KG1 (cell line): ENCODE results near the gene FNIP1.
A peak's percentile ranks its signal among the peaks of the same experiment; 100 is the strongest.
"Not testable (repeated sequence)": the region's sequence is repeated elsewhere in the genome, so short reads cannot be mapped to it uniquely, and the experiment has no call there.

ENCODE experiments used
- DNase-seq: peaks from one replicate; lab custom pipeline; 2025; lab: John Stamatoyannopoulos, UW

Gene FNIP1

GRCh38 chr5:131796793-131797693 lies at the start of gene FNIP1:
Gene FNIP1, minus strand, starts transcription at chr5:131797017. Its CDS starts 96 bp downstream, at chr5:131796921.
- peak; percentile 70 for DNase-seq

DNA sequence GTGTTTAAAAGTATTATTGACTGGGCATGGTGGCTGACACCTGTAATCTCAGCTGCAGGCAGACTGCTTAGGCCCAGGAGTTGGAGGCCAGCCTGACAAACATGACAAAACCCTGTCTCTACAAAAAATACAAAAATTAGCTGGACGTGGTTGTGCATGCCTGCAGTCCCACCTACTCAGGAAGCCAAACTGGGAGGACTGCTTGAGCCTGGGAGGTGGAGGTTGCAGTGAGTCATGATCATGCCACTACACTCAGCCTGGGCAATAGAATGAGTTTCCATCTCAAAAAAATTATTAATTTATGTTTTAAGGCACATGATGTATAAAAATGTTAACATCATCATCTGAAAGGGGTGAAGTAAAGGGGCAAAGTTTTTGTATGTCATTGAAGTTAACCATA lies 49.7 kb upstream of the FNIP1 start:
- DNase-seq, result no peak

GRCh38 chr5:131845828-131846227 lies 49.0 kb upstream of the FNIP1 start:
- DNase-seq, result no peak

DNA sequence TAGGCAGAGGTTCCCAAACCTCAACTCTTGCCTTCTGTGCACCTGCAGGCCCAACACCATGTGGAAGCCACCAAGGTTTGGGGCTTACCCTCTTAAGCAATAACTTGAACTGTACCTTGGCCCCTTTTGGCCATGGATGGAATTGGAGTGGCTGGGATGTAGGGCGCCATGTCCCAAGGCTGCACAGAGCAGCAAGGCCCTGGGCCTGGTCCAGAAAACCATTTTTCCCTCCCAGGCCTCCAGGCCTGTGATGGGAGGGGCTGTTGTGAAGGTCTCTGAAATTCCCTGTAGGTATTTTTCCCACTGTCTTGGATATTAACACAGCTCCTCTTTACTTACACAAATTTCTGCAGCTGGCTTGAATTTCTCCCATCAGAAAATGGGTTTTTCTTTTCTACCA lies 46.2 kb upstream of the FNIP1 start:
- DNase-seq, result not testable (repeated sequence)

DNA sequence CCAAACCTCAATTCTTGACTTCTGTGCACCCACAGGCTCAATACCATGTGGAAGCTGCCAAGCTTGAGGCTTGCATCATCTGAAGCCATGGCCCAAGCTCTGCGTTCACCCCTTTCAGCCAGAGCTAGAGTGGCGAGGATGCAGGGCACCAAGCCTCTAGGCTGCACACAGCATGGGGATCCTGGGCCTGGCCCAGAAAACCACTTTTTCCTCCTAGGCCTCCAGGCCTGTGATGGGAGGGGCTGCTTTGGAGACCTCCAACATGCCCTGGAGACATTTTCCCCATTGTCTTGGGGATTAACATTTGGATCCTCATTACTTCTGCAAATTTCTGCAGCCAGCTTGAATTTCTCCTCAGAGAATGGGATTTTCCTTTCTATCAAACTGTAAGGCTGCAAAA lies 35.9 kb upstream of the FNIP1 start:
- not testable (repeated sequence) for DNase-seq

GRCh38 chr5:131825404-131826013 lies 28.7 kb upstream of the FNIP1 start:
- DNase-seq, result no peak

- DNase-seq, result no peak
Observed at GRCh38 chr5:131824631-131825030, 27.8 kb upstream of the FNIP1 start.

- no peak for DNase-seq
Observed at GRCh38 chr5:131821221-131821620, 24.4 kb upstream of the FNIP1 start.

GRCh38 chr5:131818001-131818724 lies 21.3 kb upstream of the FNIP1 start:
- DNase-seq, result no peak

DNA sequence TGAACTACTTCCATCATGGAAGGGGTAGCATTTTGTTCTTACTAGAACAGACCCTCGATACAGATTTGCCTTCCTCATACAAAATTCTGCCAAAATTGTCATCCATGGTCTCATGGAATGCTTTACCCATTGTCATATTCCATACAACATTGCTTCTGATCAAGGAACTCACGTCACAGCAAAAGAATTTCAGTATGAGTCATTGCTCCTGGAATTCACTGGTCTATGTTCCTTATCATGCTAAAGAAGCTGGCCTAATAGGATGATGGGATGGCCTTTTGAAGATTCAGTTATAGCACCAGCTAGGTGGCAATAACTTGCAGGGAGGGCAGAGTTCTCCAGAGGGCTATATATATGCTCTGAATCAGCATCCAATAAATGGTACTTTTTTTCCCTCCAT lies 18.2 kb upstream of the FNIP1 start:
- DNase-seq, result no peak

DNA sequence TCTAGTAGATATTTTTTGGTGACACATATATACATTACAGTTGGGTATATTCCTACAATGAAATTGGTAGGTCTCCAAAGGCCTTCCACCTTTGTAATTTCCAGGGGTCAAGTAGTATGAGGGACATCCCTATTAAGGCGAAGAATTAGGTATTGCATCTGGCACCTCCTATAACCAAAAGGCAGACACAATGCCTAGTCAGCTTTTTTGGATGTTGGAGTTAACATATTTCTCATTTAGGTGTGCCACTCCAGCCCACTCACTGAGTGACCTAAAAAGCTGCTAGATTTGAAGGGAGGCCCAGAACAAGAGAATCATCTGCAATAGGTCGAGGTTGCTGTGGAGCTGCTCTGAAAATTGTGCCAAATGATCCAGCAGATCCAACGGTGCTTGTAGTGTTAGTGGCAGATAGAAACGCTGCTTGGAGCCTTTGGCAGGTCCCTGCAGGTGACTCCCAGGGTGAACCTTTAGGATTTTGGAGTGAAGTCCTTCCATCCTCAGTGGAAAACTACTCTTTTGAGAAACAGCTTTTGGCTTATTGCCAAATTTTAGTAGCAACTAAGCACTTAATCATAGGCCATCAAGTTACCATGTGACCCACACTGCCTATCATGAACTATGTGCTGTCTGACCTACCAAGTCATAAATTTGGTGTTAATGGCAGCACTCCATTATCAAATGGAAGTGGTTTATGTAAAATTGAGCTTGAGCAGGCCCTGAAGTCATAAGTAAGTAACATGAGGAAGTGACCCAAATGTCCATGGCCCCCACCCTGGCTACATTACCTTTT lies 15.7 kb upstream of the FNIP1 start:
- DNase-seq, result no peak

- no peak for DNase-seq
Observed at GRCh38 chr5:131810510-131811249, 13.9 kb upstream of the FNIP1 start.

GRCh38 chr5:131795879-131796792 lies 681 bp downstream of the FNIP1 start:
- no peak for DNase-seq

GRCh38 chr5:131795228-131795627 lies 1.6 kb downstream of the FNIP1 start:
- no peak for DNase-seq

DNA sequence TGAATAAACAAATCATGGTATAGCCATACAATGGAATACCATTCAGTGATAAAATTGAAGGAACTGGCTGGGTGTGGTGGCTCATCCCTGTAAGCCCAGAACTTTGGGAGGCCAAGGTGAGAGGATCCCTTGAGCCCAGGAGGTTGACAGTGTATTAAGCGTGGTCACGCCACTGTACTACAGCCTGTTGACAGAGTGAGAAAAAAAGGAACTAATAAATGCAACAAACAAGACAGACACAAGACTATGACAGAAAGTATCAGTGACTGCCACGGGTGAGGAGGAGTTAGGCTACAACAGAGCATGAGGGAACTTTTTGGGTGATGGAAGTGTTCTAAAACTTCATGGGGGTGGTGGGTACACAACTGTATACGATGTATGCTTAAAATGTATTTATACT lies 2.2 kb downstream of the FNIP1 start:
- DNase-seq, result no peak

GRCh38 chr5:131792896-131793295 lies 3.9 kb downstream of the FNIP1 start:
- no peak for DNase-seq

DNA sequence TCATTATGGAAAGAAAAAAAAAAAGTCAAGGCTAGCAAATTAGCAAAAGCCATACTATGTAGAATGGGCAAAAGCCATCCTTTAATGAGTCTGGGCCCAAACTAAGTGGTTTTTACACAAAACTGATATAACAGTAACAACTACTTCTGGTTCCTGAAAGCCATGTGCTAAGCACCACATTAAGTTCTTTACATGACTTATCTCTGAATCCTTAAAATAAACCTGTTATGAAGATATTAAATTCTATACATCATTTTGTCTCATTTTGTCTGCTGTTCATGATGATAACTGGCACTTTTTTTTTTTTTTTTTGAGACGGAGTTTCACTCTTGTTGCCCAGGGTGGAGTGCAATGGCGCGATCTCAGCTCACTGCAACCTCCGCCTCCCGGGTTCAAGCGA lies 5.0 kb downstream of the FNIP1 start:
- no peak for DNase-seq

DNA sequence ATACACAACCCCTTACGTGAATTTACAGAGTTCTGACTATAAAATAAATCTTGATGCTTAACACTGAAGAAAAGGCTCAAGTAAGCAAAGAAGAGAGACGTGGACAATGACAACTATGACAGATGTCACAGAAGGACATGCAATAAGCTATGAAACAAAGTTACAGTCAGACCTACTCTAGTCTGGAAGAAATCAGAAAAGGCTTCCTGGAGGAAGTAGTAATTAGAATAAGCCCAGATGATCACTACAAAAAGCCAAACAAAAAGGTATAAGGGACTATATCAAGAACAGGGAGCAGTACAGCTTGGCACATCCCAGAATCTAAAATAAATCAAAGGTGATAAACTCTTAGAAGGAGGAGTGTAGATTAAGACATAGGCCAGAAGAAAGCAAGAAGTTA lies 6.3 kb downstream of the FNIP1 start:
- DNase-seq, result no peak

DNA sequence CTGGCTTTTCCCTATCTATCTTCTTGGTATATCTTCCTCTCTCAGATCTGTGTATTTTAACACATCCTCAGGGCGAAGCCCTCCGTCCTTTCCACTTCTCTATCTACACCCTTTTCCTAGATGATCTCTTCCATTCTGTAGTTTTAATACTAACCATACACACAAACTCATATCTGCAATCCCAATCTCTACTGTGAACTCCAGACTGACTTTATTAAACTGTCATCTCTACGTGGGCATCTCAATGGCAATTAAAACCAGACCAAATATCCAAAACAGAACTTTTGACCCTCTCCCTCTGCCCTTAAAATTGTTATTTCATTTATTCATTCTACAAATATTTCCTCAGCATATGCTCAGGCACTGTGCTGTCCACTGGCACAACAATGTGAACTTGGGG lies 7.1 kb downstream of the FNIP1 start:
- DNase-seq, result no peak

DNA sequence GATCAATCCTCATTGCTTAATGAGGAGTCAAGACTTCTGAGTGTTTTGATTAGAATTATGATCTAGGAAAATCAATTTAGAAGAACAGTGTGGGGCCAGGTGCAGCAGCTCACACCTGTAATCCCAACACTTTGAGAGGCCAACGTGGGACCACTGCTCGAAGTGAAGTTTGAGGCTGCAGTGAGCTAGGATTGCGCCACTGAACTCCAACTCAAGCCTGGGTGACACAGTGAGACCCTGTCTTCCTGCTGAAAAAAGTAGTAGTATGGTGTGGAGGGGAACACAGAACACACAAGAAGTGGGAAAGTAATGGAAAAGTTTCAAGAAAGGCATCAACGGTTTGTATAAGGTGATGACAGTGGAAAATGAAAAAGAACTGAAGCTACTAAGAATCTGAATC lies 9.1 kb downstream of the FNIP1 start:
- DNase-seq, result no peak
